Measurements from ENCODE around the gene CRYBG3. TPM values are rescaled to one million over a fixed set of nuclear protein-coding genes. Genes with fewer than 3 reads are reported as not detected.

Gene CRYBG3
- total and polyA plus RNA-seq, 2 donors (not counting 1 experiment from before 2014, with no cell fraction given), result 8.7 to 29.9 TPM

GRCh38 chr3:97860364-97860763, 38.6 kb downstream of the CRYBG3 start:
- H3K9ac ChIP-seq (ENCODE audit: insufficient read depth, low read length), result no peak overlapping the region
- H3K4me2 ChIP-seq (ENCODE audit: extremely low read depth, insufficient read depth, low read length), result no peak overlapping the region
- H3K79me2 ChIP-seq (ENCODE audit: control insufficient read depth, insufficient read depth, low read length), result no peaks in the 10 kb centered on the region
- no peaks in the 10 kb centered on the region for H3K4me1 ChIP-seq (ENCODE audit: control insufficient read depth, extremely low read depth, insufficient read depth, low read length)
- TF ChIP-seq EZH2 (IDR thresholded peaks at IDR 0.05; ENCODE audit: low read length, missing control alignments) (no peak), CTCF (conservative IDR thresholded peaks at IDR 0.05 in 1 of 2, IDR thresholded peaks at IDR 0.05 in 1 of 2; ENCODE audit: low read depth in 1 of 2, low read length in 2 of 2) (no peak)
- H3K27me3 ChIP-seq (ENCODE audit: control insufficient read depth, insufficient read depth, low read length), result no peaks in the 10 kb centered on the region
- no peak overlapping the region for H3K4me3 ChIP-seq (replicated peaks in 1 of 4; ENCODE audit: control extremely low read depth in 1 of 4, insufficient read depth in 1 of 4, low read depth in 3 of 4, low read length in 4 of 4)
- no peaks in the 10 kb centered on the region for H3K9me3 ChIP-seq (ENCODE audit: control insufficient read depth, insufficient read depth, low read depth, low read length)
- H4K20me1 ChIP-seq (ENCODE audit: control insufficient read depth, extremely low read depth, insufficient read depth, low read length), result no peaks in the 10 kb centered on the region
- no peaks in the 10 kb centered on the region for H3K36me3 ChIP-seq (ENCODE audit: control insufficient read depth, insufficient read depth, low read length)
- no peak for DNase-seq (ENCODE audit: low read depth in 2 of 2)
- H2AFZ ChIP-seq (ENCODE audit: low read length), result no peak overlapping the region
- no peak overlapping the region for H3K27ac ChIP-seq (ENCODE audit: insufficient read depth, low read length)

- Histone ChIP-seq H4K20me1 (ENCODE audit: control insufficient read depth, extremely low read depth, insufficient read depth, low read length) (no peaks in the 10 kb centered on the region), H3K9ac (ENCODE audit: insufficient read depth, low read length) (no peak overlapping the region), H3K27me3 (ENCODE audit: control insufficient read depth, insufficient read depth, low read length) (no peaks in the 10 kb centered on the region), H3K36me3 (ENCODE audit: control insufficient read depth, insufficient read depth, low read length) (no peaks in the 10 kb centered on the region), H3K4me2 (ENCODE audit: extremely low read depth, insufficient read depth, low read length) (no peak overlapping the region), H3K27ac (ENCODE audit: insufficient read depth, low read length) (no peak overlapping the region), H3K4me3 (replicated peaks in 1 of 4; ENCODE audit: control extremely low read depth in 1 of 4, insufficient read depth in 1 of 4, low read depth in 3 of 4, low read length in 4 of 4) (no peak overlapping the region), H3K4me1 (ENCODE audit: control insufficient read depth, extremely low read depth, insufficient read depth, low read length) (no peaks in the 10 kb centered on the region), H3K79me2 (ENCODE audit: control insufficient read depth, insufficient read depth, low read length) (no peaks in the 10 kb centered on the region), H3K9me3 (ENCODE audit: control insufficient read depth, insufficient read depth, low read depth, low read length) (no peaks in the 10 kb centered on the region), H2AFZ (ENCODE audit: low read length) (no peak overlapping the region)
- DNase-seq (ENCODE audit: low read depth in 2 of 2), result no peak
- TF ChIP-seq EZH2 (IDR thresholded peaks at IDR 0.05; ENCODE audit: low read length, missing control alignments) (no peak), CTCF (conservative IDR thresholded peaks at IDR 0.05 in 1 of 2, IDR thresholded peaks at IDR 0.05 in 1 of 2; ENCODE audit: low read depth in 1 of 2, low read length in 2 of 2) (no peak)
Measured at GRCh38 chr3:97862582-97862981, 40.8 kb downstream of the CRYBG3 start.

GRCh38 chr3:97863031-97863430, 41.2 kb downstream of the CRYBG3 start:
- Histone ChIP-seq H3K27ac (ENCODE audit: insufficient read depth, low read length) (no peak overlapping the region), H2AFZ (ENCODE audit: low read length) (no peak overlapping the region), H4K20me1 (ENCODE audit: control insufficient read depth, extremely low read depth, insufficient read depth, low read length) (no peaks in the 10 kb centered on the region), H3K4me3 (replicated peaks in 1 of 4; ENCODE audit: control extremely low read depth in 1 of 4, insufficient read depth in 1 of 4, low read depth in 3 of 4, low read length in 4 of 4) (no peak overlapping the region), H3K27me3 (ENCODE audit: control insufficient read depth, insufficient read depth, low read length) (no peaks in the 10 kb centered on the region), H3K79me2 (ENCODE audit: control insufficient read depth, insufficient read depth, low read length) (no peaks in the 10 kb centered on the region), H3K36me3 (ENCODE audit: control insufficient read depth, insufficient read depth, low read length) (no peaks in the 10 kb centered on the region), H3K4me1 (ENCODE audit: control insufficient read depth, extremely low read depth, insufficient read depth, low read length) (no peaks in the 10 kb centered on the region), H3K4me2 (ENCODE audit: extremely low read depth, insufficient read depth, low read length) (no peak overlapping the region), H3K9me3 (ENCODE audit: control insufficient read depth, insufficient read depth, low read depth, low read length) (no peaks in the 10 kb centered on the region), H3K9ac (ENCODE audit: insufficient read depth, low read length) (no peak overlapping the region)
- peak in 1 of 2 donors; percentile 68 for DNase-seq (ENCODE audit: low read depth in 2 of 2)
- TF ChIP-seq EZH2 (IDR thresholded peaks at IDR 0.05; ENCODE audit: low read length, missing control alignments) (no peak), CTCF (conservative IDR thresholded peaks at IDR 0.05 in 1 of 2, IDR thresholded peaks at IDR 0.05 in 1 of 2; ENCODE audit: low read depth in 1 of 2, low read length in 2 of 2) (no peak)

Data from fibroblast of lung (primary cell).